H1 (cell line): ENCODE data around the gene TRMT61A. TPM values are rescaled to one million over a fixed set of nuclear protein-coding genes. Genes with fewer than 3 reads are reported as not detected.

Source experiments
- CTCF ChIA-PET: fragments of 300-600 bp; sonication (Branson Sonifier 250); formaldehyde crosslinking; loops from one replicate; lab custom pipeline; 2021; ENCODE audit not compliant: partially characterized antibody; lab: Charles Lee
- POLR2A ChIA-PET: fragments of 300-600 bp; sonication (Branson Sonifier 250); formaldehyde crosslinking; loops from one replicate; lab custom pipeline; 2021; ENCODE audit warnings: inconsistent platforms; ENCODE audit not compliant: partially characterized antibody; lab: Charles Lee
- DNase-seq, 2 experiments: peaks; one replicate each; pipeline versions ENCODE4 v3.0.0 to v3.0.0-alpha.2; 2010 to 2022; ENCODE audit warnings: low spot score in 2 of 2, low read depth in 1 of 2, mixed read lengths in 1 of 2
- FAIRE-seq: peaks from 2 replicates; lab custom pipeline; 2011; peaks lifted over from hg19 to GRCh38; lab: Jason Lieb, UNC
- H2AFZ ChIP-seq: 2 replicates; pipeline ENCODE4 v1.8.1; 2012; ENCODE audit warnings: low read length, inconsistent platforms
- H2AK5ac ChIP-seq: 2 replicates; pipeline ENCODE4 v1.6.1; 2013; ENCODE audit warnings: low read depth, low read length
- H2BK120ac ChIP-seq: replicated peaks from 2 replicates; pipeline ENCODE3; 2013; ENCODE audit warnings: low read depth, low read length, inconsistent platforms
- H2BK12ac ChIP-seq: 2 replicates; pipeline ENCODE4 v1.6.1; 2013; ENCODE audit warnings: low read depth, low read length
- H2BK15ac ChIP-seq: 2 replicates; pipeline ENCODE4 v1.6.1; 2013; ENCODE audit warnings: low read length
- H2BK20ac ChIP-seq: 2 replicates; pipeline ENCODE4 v1.6.1; 2013; ENCODE audit warnings: low read length
- H2BK5ac ChIP-seq: 2 replicates; pipeline ENCODE4 v1.6.1; 2013; ENCODE audit warnings: low read depth, low read length
- H3K14ac ChIP-seq: 2 replicates; pipeline ENCODE4 v1.6.1; 2013; ENCODE audit warnings: inconsistent platforms; ENCODE audit not compliant: insufficient read length
- H3K18ac ChIP-seq: 2 replicates; pipeline ENCODE4 v1.6.1; 2013; ENCODE audit warnings: low read length; ENCODE audit errors: extremely low read depth
- H3K23ac ChIP-seq: 2 replicates; pipeline ENCODE4 v1.6.1; 2013; ENCODE audit warnings: inconsistent platforms; ENCODE audit not compliant: insufficient read length
- H3K23me2 ChIP-seq: 2 replicates; pipeline ENCODE4 v1.6.1; 2013; ENCODE audit warnings: low read depth, low read length
- H3K27ac ChIP-seq: 2 replicates; pipeline ENCODE4 v1.6.1; 2011; ENCODE audit warnings: low read depth, low read length, inconsistent platforms
- H3K27me3 ChIP-seq, 4 experiments: replicated peaks in 1 of 4; 1 replicate in 1 of 4; 2 replicates in 3 of 4; pipeline versions ENCODE4 v1.6.1 to v1.8.1; 2011 to 2013; ENCODE audit warnings: low read length in 3 of 4, mild to moderate bottlenecking in 3 of 4, inconsistent platforms in 2 of 4, mixed read lengths in 2 of 4, moderate library complexity in 1 of 4; ENCODE audit not compliant: control insufficient read depth in 3 of 4, insufficient read depth in 3 of 4; ENCODE audit errors: extremely low read depth in 1 of 4
- H3K36me3 ChIP-seq, 4 experiments: 2 replicates each; pipeline versions ENCODE4 v1.6.1 to v1.8.1; 2011 to 2013; ENCODE audit warnings: mild to moderate bottlenecking in 4 of 4, low read length in 3 of 4, moderate library complexity in 2 of 4, control low read depth in 1 of 4, inconsistent platforms in 1 of 4; ENCODE audit not compliant: insufficient read depth in 4 of 4, control insufficient read depth in 2 of 4
- H3K4ac ChIP-seq: replicated peaks from 2 replicates; pipeline ENCODE3; 2013; ENCODE audit warnings: low read length, low read depth, mixed read lengths, inconsistent platforms; ENCODE audit not compliant: insufficient read length
- H3K4me1 ChIP-seq, 4 experiments: replicated peaks in 1 of 4; 1 replicate in 1 of 4; 2 replicates in 3 of 4; pipeline versions ENCODE4 v1.6.1 to v1.8.1; 2011 to 2013; ENCODE audit warnings: low read length in 3 of 4, inconsistent platforms in 2 of 4, mixed read lengths in 1 of 4; ENCODE audit not compliant: insufficient read depth in 4 of 4, control insufficient read depth in 3 of 4
- H3K4me2 ChIP-seq, 2 experiments: 2 replicates each; pipeline versions ENCODE4 v1.6.1 to v1.8.1; 2011 to 2013; ENCODE audit warnings: low read depth in 2 of 2, low read length in 2 of 2, control low read depth in 1 of 2, inconsistent platforms in 1 of 2, mild to moderate bottlenecking in 1 of 2; ENCODE audit not compliant: insufficient read depth in 1 of 2
- H3K4me3 ChIP-seq, 4 experiments: fragments of 200-600, 300-600 bp in 1 of 4; sonication (generic), shearing (Covaris generic), sonication (Bioruptor Twin) in 1 of 4; 2 replicates each; pipeline versions ENCODE4 v1.5.1 to v1.8.1; 2011 to 2016; ENCODE audit warnings: low read length in 4 of 4, low read depth in 3 of 4, control low read depth in 2 of 4, inconsistent platforms in 2 of 4, mild to moderate bottlenecking in 2 of 4, mixed read lengths in 1 of 4, moderate library complexity in 1 of 4; ENCODE audit not compliant: insufficient read depth in 2 of 4; ENCODE audit errors: extremely low read depth in 1 of 4
- H3K56ac ChIP-seq: replicated peaks from 2 replicates; pipeline ENCODE3; 2013; ENCODE audit warnings: low read depth, mild to moderate bottlenecking, mixed read lengths, low read length, inconsistent platforms; ENCODE audit not compliant: insufficient read length
- H3K79me1 ChIP-seq: 2 replicates; pipeline ENCODE4 v1.6.1; 2013; ENCODE audit warnings: low read depth, low read length, control low read depth
- H3K79me2 ChIP-seq, 2 experiments: 2 replicates each; pipeline versions ENCODE4 v1.6.1 to v1.8.1; 2012 to 2013; ENCODE audit warnings: low read length in 2 of 2, mild to moderate bottlenecking in 2 of 2, inconsistent platforms in 1 of 2; ENCODE audit not compliant: insufficient read depth in 2 of 2, control insufficient read depth in 1 of 2
- H3K9ac ChIP-seq, 4 experiments: replicated peaks in 1 of 4; 1 replicate in 1 of 4; 2 replicates in 3 of 4; pipeline versions ENCODE4 v1.6.1 to v1.8.1; 2011 to 2013; ENCODE audit warnings: low read depth in 3 of 4, low read length in 3 of 4, control low read depth in 2 of 4, mild to moderate bottlenecking in 2 of 4, moderate library complexity in 2 of 4, inconsistent platforms in 1 of 4; ENCODE audit errors: extremely low read depth in 1 of 4
- H3K9me3 ChIP-seq, 2 experiments: 2 replicates each; pipeline versions ENCODE4 v1.6.1 to v1.8.1; 2012 to 2013; ENCODE audit warnings: mild to moderate bottlenecking in 2 of 2, moderate library complexity in 2 of 2, control low read depth in 1 of 2, inconsistent platforms in 1 of 2, low read depth in 1 of 2, low read length in 1 of 2, mixed read lengths in 1 of 2; ENCODE audit not compliant: insufficient read depth in 2 of 2
- H4K20me1 ChIP-seq, 2 experiments: replicated peaks in 1 of 2; 2 replicates each; pipeline versions ENCODE3 to v1.8.1; 2011 to 2013; ENCODE audit warnings: inconsistent platforms in 2 of 2, low read length in 2 of 2, mild to moderate bottlenecking in 1 of 2; ENCODE audit not compliant: insufficient read depth in 2 of 2, control insufficient read depth in 1 of 2
- H4K5ac ChIP-seq: 2 replicates; pipeline ENCODE4 v1.6.1; 2013; ENCODE audit warnings: low read length, low read depth, mixed read lengths, inconsistent platforms; ENCODE audit not compliant: insufficient read length
- H4K8ac ChIP-seq: 2 replicates; pipeline ENCODE4 v1.8.0; 2013; ENCODE audit warnings: mild to moderate bottlenecking, moderate library complexity, low read length, inconsistent platforms; ENCODE audit not compliant: insufficient read depth; ENCODE audit errors: extremely low read depth
- H4K91ac ChIP-seq: replicated peaks from 2 replicates; pipeline ENCODE3; 2013; ENCODE audit warnings: low read length, mixed read lengths, inconsistent platforms; ENCODE audit not compliant: insufficient read length
- WGBS, 2 experiments: shearing (Covaris generic) in 1 of 2; methylation state at CpG; one replicate each; pipeline versions ENCODE4 v1.1.6 to v1.1.7; 2013 to 2015; ENCODE audit warnings: low lambda C conversion rate in 2 of 2, mixed read lengths in 2 of 2, inconsistent platforms in 1 of 2, low coverage in 1 of 2, missing lambda C conversion rate in 1 of 2; ENCODE audit not compliant: insufficient replicate concordance in 2 of 2, insufficient coverage in 1 of 2, insufficient read length in 1 of 2; ENCODE audit errors: extremely low coverage in 1 of 2, missing lambda C conversion rate in 1 of 2; 5-methylcytosine and 5-hydroxymethylcytosine counted together
- polyA plus RNA-seq, 7 experiments: library from polyadenylated mRNA; depleted of rRNA in 3 of 7; stranded (reverse) in 5 of 7; unstranded in 2 of 7; fragments of >200 nt in 5 of 7; fragments of 200-250 nt in 2 of 7; gene quantifications; 1 replicate in 5 of 7; 2 replicates in 1 of 7; 4 replicates in 1 of 7; pipeline versions ENCODE4 v1.2.1 to v1.2.3, GENCODE V29; 2011 to 2013; ENCODE audit warnings: missing spikeins in 2 of 7, mixed read lengths in 2 of 7
- total RNA-seq: library from RNA; stranded (reverse); fragmentation: NEBNext Ultra II Directional; extraction: Animal tissue kit (Norgen Biotek cat#: 25700); gene quantifications from 2 replicates; pipeline ENCODE4 v1.2.1, GENCODE V29; 2021
- TF ChIP-seq, protein P1 (sequence below): IDR thresholded peaks from 2 replicates; pipeline ENCODE4 v1.6.1; 2011; ENCODE audit warnings: low read depth, mild to moderate bottlenecking, low read length; ENCODE audit not compliant: insufficient read depth

Gene TRMT61A
- total and polyA plus RNA-seq, 2 of the 8 experiments (the other 6 are each of a cell fraction or from before 2014, with no cell fraction given) = 15.8 to 19.0 TPM

DNA sequence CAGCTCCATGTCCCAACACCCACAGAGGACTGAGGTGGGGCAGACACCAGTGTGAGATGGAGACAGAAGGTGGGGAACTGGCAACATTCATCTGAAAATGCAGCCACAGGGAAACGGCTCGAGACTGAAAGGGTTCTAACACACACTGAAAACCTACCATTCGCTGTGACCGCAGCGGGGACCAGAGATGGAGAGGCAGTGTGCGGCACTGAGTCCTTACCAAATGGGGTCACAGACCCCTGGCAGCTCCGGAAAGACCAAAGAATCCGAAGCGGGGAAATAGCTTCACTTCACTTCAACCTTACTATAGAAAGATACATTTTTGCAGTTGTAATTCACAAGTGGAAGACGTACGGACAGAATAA is 23.8 kb downstream of the TRMT61A start:
- Histone ChIP-seq H2BK5ac (no peak overlapping the region), H4K20me1 (peaks cover 0 to 2% of the 10 kb centered on the region in 2 experiments), H2AK5ac (no peak overlapping the region), H2AFZ (no peak overlapping the region), H4K8ac (no peak overlapping the region), H4K5ac (no peak overlapping the region), H2BK12ac (0 out of 2 replicates have a peak overlapping the region, but pooled peaks have one; percentile 50), H3K4ac (no peak overlapping the region), H3K9me3 (no peaks in the 10 kb centered on the region), H3K27ac (no peak overlapping the region), H3K27me3 (no peaks in the 10 kb centered on the region), H3K4me1 (no peaks in the 10 kb centered on the region), H2BK120ac (no peak overlapping the region), H3K23me2 (no peaks in the 10 kb centered on the region), H2BK20ac (no peak overlapping the region), H3K4me3 (no peak overlapping the region), H4K91ac (no peak overlapping the region), H3K79me1 (0 out of 2 replicates have a peak, but pooled peaks cover 2% of the 10 kb centered on the region), H3K56ac (no peak overlapping the region), H3K4me2 (no peak overlapping the region), H3K9ac (no peak overlapping the region), H3K18ac (no peak overlapping the region), H3K23ac (no peak overlapping the region), H2BK15ac (no peak overlapping the region), H3K79me2 (peaks cover 0 to 8% of the 10 kb centered on the region in 2 experiments; a peak in 2 of 4 replicates), H3K14ac (no peak overlapping the region), H3K36me3 (no peaks in the 10 kb centered on the region)
- WGBS, 2 experiments = 98% methylated on average over 11 of the region's 11 CpGs; no CpG with 5 or more reads in 1 of the 2 experiments
- ChIA-PET CTCF (interaction anchor here (0.6 to 28.8 kb wide), 6 partner anchors 9 to 607 kb away, joined by 4 to 921 read pairs (median 6); partner anchors contain the start of genes CKB and TRMT61A), POLR2A (interaction anchor here (1.5 to 29.8 kb wide), 4 partner anchors 9 to 34 kb away, joined by 5 to 844 read pairs (median 26); partner anchors contain the start of genes BAG5, CKB and COA8)
- DNase-seq (no peak), FAIRE-seq (no peak)
- TF ChIP-seq, protein P1, sequence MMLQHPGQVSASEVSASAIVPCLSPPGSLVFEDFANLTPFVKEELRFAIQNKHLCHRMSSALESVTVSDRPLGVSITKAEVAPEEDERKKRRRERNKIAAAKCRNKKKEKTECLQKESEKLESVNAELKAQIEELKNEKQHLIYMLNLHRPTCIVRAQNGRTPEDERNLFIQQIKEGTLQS = no peak
